NCI-H2107 treated with DMSO at 0.1 percent for 48 hours (cell line): Measurements from ENCODE around the gene NINJ2.
"Not testable (repeated sequence)": the region's sequence is repeated elsewhere in the genome, so short reads cannot be mapped to it uniquely, and the experiment has no call there.

Source experiments
- DNase-seq: peaks from one replicate; lab custom pipeline; 2025; ENCODE audit not compliant: unreplicated experiment; lab: John Stamatoyannopoulos, UW

NINJ2 gene, protein sequence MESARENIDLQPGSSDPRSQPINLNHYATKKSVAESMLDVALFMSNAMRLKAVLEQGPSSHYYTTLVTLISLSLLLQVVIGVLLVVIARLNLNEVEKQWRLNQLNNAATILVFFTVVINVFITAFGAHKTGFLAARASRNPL

GRCh38 chr12:663293-663871 lies at the start of gene NINJ2:
TSS of gene NINJ2 (minus strand) at chr12:663445. CDS start at chr12:663360, 85 bp downstream.
- no peak for DNase-seq

GRCh38 chr12:712172-712863 lies 49.1 kb upstream of the NINJ2 start:
- peak; percentile 77 for DNase-seq

DNA sequence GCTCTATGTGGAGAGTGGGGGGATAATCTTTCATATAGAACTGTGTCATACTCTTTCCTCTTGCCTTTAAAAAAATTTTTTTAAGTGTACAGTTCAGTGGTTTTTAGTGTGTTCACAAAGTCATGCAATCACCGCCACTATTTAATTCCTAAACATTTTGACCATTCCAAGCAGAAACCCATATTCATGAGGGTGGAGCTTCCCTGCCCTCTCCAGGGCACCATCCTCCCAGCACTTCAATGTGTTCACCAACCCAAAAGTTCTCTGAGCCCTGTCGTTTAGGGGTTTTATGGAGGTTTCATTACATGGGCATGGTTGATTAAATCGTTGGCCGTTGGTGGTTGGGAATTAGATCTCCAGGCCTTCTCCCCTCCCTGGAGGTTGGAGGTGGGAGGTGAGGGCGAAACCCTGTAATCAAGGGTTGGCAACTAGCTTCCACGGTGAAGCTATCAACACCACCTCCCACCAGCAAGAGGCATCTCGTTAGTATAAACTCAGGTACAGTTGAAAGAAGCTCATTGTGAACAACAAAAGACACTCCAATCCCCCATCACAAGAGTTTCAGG lies 46.3 kb upstream of the NINJ2 start:
- no peak for DNase-seq

DNA sequence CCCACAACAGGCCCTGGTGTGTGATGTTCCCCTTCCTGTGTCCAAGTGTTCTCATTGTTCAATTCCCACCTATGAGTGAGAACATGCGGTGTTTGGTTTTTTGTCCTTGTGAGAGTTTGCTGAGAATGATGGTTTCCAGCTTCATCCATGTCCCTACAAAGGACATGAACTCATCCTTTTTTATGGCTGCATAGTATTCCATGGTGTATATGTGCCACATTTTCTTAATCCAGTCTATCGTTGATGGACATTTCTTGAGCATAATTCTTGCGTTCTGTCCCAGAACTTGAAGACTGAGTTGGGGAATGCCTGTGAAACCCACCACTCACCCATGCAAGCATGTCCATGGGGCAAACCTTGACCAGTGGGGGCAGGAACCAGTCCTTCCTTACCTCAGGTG lies 44.8 kb upstream of the NINJ2 start:
- DNase-seq: not testable (repeated sequence)

DNA sequence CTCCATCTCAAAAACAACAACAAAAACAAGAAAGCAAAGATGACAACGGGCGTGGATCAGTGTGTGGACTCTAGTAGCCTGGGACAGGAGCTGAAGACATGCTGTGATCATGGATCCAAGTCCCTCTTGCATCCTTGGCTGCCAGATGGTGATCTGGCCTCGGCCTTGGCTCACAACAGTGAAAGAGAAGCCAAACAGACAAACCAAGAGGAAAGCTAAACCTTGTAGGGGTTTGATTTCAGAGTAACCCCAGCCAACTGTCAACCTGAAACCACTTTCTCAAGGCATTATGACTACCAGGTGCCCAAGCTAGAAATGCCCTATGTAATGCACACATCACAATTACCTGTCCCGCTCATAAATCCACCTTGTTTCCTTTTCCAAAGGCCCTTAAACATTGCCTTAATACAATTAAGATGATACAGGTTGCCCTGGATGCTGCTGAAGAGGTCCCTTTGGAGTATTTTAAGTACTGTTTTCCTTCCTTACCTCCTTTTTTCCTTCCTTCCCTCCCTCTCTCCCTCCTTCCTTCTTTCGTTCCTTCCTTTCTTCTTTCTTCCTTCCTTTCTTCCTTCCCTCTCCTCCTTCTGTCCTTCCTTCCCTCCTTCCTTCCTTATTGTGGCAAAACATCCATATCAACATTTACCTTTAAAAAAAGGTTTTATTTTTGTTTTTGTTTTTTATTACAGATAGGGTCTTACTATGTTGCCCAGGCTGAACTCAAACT lies 41.4 kb upstream of the NINJ2 start:
- DNase-seq: peak; percentile 28

GRCh38 chr12:701896-702539 lies 38.8 kb upstream of the NINJ2 start:
- DNase-seq: peak; percentile 52

DNA sequence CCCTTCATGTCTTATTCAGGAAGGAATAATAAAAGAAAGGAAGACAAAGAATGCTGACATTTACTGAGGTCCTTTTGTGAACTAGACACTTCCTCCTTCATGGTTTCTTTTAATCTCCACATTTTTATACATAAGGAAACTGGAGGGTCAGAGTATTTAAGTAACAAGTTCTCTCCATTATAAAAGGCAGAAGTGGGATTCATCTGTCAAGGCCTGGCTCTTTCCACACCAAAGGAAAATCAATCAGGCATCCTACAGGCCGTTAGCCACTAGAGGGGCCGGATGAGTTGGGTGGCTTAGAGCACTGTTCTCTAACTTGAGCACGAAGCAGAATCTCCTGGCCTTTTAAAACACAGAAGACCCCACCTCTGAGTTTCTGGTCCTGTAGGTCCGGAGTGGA lies 36.8 kb upstream of the NINJ2 start:
- no peak for DNase-seq

DNA sequence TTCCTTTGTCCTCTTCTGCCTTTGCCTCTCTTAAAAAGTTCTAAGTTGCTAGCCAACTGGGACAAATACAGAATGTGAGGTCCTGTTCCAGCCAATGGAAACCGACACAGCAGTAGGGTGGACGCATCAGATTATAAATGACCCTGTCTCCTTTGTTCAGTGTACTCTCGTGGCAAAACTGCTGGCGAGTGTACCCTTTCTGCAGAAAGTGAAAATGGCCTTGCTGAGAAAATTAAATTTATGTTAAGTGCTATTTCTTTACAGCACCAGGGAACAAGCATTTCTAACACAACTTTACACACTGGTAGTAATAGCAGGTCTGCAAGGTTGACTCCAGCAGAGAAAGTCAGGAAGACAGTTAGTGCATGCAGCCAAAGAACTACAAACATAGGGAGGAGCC lies 35.0 kb upstream of the NINJ2 start:
- not testable (repeated sequence) for DNase-seq

GRCh38 chr12:697481-697880 lies 34.2 kb upstream of the NINJ2 start:
- no peak for DNase-seq

DNA sequence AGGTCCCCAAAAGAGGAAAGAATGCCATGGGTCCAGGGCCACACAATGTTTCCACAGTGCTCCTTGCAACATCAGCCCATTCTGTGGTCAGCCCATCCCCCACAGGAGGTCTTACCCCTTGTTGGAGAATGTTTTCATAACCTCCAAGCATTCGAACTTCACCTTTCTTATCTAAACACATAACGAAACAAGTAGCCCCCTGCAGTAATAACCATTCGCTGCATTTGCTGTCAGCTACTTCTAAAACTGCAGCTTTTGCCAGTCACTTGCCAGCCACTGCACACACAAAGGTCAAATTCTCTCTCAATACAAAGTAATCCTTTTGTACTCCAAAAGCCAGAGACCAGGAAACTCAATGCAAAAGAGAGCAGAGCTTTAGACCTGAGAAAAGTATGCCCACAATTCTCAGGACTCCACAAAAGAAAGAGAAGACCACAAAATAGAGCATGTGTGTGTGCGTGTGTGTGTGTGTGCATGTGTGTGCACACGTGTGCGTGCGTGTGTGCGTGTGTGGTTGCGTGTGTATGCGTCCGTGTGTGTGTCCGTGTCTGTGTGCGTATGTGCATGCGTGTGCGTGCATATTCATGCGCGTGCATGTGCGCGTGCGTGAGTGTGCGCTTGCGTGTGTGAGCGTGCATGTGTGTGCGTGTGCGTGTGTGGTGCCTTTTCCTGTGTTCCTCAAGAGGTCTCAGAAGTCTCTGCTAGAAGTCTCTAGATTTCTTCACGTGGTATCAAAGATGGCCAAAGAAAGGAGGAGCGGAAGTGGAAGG lies 31.7 kb upstream of the NINJ2 start:
- no peak for DNase-seq

DNA sequence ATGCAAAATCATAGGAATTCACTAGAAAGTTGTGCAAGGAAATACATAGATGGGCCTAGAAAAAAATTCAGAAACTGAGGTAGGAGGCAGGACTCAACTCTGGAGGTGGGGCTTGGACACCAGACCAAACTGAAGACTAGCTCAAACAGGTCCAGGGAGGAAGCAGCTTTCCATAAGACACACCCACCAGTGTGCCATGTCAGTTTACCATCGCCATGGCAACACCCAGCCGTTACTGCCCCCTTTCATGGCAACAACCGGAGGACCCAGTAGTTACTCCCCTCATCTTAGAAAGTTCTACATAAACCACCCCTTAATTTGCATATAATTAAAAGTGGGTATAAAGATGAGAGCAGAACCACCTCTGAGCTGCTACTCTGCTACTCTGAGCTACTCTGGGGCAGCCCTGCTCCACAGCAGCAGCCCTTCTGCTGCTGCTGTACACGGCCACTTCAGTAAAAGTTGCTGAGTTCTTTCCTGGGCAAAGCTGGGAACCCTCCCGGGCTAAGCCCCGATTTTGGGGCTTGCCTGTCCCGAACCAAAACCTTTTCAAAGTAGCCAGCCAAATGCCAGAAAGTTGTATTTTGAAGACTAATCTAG lies 30.8 kb upstream of the NINJ2 start:
- DNase-seq: no peak

DNA sequence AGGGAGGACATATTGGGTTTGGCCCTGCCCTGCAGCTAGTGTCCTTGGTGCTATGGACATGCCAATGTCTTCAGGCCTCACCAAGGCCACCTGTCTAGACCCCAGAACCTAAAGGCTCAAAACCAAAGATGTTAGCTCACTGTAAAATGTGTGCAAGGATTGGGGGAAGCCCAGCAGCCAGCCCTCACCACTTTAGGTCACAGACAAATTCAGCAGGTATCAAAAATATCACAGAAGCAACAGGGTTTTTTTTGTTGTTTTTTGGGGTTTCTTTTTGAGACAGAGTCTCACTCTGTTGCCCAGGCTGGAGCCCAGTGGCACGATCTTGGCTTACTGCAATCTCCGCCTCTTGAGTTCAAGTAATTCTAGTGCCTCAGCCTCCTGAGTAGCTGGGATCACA lies 29.0 kb upstream of the NINJ2 start:
- DNase-seq: no peak

- no peak for DNase-seq
Measured at GRCh38 chr12:690466-690865, 27.2 kb upstream of the NINJ2 start.

GRCh38 chr12:685388-685787 lies 22.1 kb upstream of the NINJ2 start:
- peak; percentile 66 for DNase-seq

DNA sequence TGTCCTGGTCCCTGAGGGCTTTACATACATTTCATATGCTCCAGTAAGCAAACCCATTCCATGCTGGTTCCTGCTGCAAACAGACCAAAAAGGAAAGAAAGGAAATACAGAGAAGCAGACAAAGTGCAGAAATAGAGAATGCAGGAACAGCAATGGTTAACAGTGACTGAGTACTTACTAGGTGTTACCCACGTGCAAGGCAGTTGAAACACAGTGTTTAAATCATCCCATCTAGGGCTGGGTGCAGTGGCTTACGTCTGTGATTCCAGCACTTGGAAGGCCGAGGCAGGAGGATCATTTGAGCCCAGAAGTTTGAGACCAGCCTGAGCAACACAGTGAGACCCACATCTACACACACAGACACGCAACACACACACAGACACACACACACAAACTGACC lies 21.2 kb upstream of the NINJ2 start:
- no peak for DNase-seq

GRCh38 chr12:681568-682256 lies 18.5 kb upstream of the NINJ2 start:
- no peak for DNase-seq

DNA sequence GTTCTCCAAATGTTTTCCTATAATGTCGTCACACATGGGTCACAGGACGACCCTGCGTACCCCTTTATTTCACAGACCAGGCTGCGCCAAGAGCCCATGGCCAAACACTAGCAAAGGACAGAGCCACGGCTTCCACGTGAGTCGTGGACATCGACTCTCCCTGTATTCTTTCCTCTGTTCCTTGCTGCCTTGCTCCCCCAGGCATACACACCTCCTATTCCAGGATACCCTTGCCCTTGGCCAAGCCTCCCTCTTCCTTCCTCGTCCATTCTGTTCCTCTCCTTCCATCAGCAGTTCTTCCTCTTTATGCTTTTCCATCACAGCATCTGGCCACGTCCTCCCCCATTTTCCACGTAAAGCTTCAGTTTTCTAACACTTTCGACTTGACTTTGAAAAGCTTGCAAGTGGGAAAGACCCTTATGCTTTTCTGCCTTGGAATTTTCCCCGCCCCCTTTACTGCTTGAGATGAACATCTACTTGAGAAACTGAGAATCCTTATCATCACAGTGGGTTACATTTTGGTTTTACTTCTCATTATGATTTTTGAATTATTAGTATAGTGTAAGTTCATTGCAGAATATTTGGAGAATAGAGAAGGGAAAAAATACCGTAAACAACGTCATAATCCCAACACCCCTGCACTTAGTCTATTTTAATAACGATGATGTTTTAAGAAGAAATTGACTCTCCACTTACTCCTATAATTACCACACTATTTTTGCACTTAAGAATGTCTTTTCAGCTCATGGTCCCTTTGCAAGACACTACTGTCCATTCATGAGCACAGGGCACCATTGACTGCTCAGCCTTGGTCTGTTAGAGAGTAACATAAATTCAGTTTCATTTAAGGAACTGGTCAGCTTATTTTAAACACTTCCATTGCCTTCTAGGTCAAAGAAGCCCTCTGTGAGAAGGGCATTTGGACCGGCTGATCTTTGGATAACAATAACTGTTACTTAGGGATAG lies 15.8 kb upstream of the NINJ2 start:
- DNase-seq: no peak

DNA sequence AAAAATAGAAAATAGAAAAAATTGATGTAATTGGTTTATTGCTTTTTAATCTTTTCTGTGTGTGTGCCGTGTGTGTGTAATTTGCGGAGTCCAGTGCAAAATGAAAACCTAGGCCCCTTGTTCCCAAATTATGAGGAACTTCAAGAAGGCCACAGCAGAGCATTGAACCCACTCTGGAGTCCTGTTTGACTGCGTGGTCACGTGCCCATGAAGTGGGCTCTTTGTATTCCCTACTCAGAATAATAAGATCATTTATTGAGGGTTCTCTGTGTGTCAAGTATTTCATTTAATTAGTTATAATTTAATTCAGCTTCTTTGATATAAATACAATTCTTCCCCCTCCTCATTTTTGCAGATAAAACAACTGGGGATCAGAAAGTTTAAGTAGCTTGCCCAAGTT lies 12.3 kb upstream of the NINJ2 start:
- no peak for DNase-seq
